Measurements from ENCODE around the gene KIF22.

DNA sequence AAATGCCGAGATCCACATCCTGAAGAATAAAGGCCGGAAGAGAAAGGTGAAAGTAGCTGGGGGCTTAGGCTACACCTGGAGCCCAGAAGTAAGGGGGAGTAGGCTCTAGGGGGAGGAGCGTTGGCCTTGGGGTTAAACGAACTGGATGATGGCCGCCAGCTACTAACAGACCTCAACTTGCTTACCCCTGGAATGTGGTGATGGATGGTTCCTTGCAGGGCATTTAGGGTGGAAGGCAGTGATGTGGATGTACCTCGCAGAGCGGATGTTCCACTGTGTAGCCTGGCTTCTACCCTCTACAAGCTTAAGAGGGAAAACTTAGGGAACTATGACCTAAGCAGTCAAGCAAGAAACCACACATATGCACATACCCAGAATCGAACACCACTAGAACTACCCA, 13.5 kb downstream of the KIF22 start:
- TF ChIP-seq POLR2A (IDR thresholded peaks at IDR 0.05) = no peak
- TF ChIP-seq, protein P1, sequence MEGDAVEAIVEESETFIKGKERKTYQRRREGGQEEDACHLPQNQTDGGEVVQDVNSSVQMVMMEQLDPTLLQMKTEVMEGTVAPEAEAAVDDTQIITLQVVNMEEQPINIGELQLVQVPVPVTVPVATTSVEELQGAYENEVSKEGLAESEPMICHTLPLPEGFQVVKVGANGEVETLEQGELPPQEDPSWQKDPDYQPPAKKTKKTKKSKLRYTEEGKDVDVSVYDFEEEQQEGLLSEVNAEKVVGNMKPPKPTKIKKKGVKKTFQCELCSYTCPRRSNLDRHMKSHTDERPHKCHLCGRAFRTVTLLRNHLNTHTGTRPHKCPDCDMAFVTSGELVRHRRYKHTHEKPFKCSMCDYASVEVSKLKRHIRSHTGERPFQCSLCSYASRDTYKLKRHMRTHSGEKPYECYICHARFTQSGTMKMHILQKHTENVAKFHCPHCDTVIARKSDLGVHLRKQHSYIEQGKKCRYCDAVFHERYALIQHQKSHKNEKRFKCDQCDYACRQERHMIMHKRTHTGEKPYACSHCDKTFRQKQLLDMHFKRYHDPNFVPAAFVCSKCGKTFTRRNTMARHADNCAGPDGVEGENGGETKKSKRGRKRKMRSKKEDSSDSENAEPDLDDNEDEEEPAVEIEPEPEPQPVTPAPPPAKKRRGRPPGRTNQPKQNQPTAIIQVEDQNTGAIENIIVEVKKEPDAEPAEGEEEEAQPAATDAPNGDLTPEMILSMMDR (IDR thresholded peaks at IDR 0.05) = no peak

Data from prostate gland (tissue), 2 donors.